PFSK-1 (cell line): ENCODE results near the gene SEPTIN10.

Experiments
- FOXP2 ChIP-seq: optimal IDR thresholded peaks from 2 replicates; pipeline ENCODE3; 2011; ENCODE audit warnings: borderline replicate concordance, control low read depth, inconsistent platforms; ENCODE audit not compliant: insufficient read depth; ENCODE audit errors: extremely low read length, extremely low read depth
- POLR2AphosphoS5 ChIP-seq: IDR thresholded peaks from 2 replicates; pipeline ENCODE4 v1.6.1; 2012; ENCODE audit warnings: low read depth, mild to moderate bottlenecking, control low read depth, low read length, moderate library complexity
- REST ChIP-seq, 2 experiments: IDR thresholded peaks; 2 replicates each; pipeline versions ENCODE4 v1.6.1 to v1.8.0; 2011 to 2012; ENCODE audit warnings: low read depth in 2 of 2, low read length in 2 of 2, control low read depth in 1 of 2, inconsistent platforms in 1 of 2, mild to moderate bottlenecking in 1 of 2, moderate library complexity in 1 of 2; ENCODE audit not compliant: insufficient read depth in 1 of 2
- SIN3A ChIP-seq: IDR thresholded peaks from 2 replicates; pipeline ENCODE4 v1.6.1; 2012; ENCODE audit warnings: mild to moderate bottlenecking, low read length, moderate library complexity, borderline replicate concordance; ENCODE audit not compliant: insufficient read depth
- TAF1 ChIP-seq: IDR thresholded peaks from 2 replicates; pipeline ENCODE4 v1.6.1; 2012; ENCODE audit warnings: low read length, control low read depth, borderline replicate concordance; ENCODE audit not compliant: insufficient read depth

The SEPTIN10 gene

GRCh38 chr2:109510136-109511028 lies 103.4 kb downstream of the SEPTIN10 start:
- TF ChIP-seq REST (IDR thresholded peaks at IDR 0.05; ENCODE audit: insufficient read depth in 1 of 2, low read depth in 2 of 2, low read length in 2 of 2): no peak
- TF ChIP-seq FOXP2: no peak
- no peak for TF ChIP-seq TAF1
- TF ChIP-seq SIN3A: no peak
- TF ChIP-seq POLR2AphosphoS5: no peak

- TF ChIP-seq TAF1: no peak
- TF ChIP-seq SIN3A: no peak
- no peak for TF ChIP-seq POLR2AphosphoS5
- no peak for TF ChIP-seq FOXP2
- no peak for TF ChIP-seq REST (IDR thresholded peaks at IDR 0.05; ENCODE audit: insufficient read depth in 1 of 2, low read depth in 2 of 2, low read length in 2 of 2)
Measured at GRCh38 chr2:109508556-109508955, 105.2 kb downstream of the SEPTIN10 start.

GRCh38 chr2:109507828-109508227 lies 105.9 kb downstream of the SEPTIN10 start:
- TF ChIP-seq POLR2AphosphoS5: no peak
- no peak for TF ChIP-seq FOXP2
- TF ChIP-seq REST (IDR thresholded peaks at IDR 0.05; ENCODE audit: insufficient read depth in 1 of 2, low read depth in 2 of 2, low read length in 2 of 2): no peak
- TF ChIP-seq TAF1: no peak
- TF ChIP-seq SIN3A: no peak

- TF ChIP-seq POLR2AphosphoS5 (no peak), REST (IDR thresholded peaks at IDR 0.05; ENCODE audit: insufficient read depth in 1 of 2, low read depth in 2 of 2, low read length in 2 of 2) (no peak), FOXP2 (no peak), TAF1 (no peak), SIN3A (no peak)
Measured at GRCh38 chr2:109507217-109507616, 106.5 kb downstream of the SEPTIN10 start.
